ENCODE data around the gene UGT1A5.

- TF ChIP-seq POLR2AphosphoS5 (IDR thresholded peaks at IDR 0.05) (no peak), CTCF (IDR thresholded peaks at IDR 0.05) (peak; percentile 62 to 69 (median 63))
Observed at GRCh38 chr2:233711312-233712008, 1.2 kb upstream of the UGT1A5 start.
